ENCODE results near the gene MIER1.
"Not testable (repeated sequence)": the region's sequence is repeated elsewhere in the genome, so short reads cannot be mapped to it uniquely, and the experiment has no call there.

Gene MIER1

GRCh38 chr1:66937529-66938234 lies 12.9 kb downstream of the MIER1 start:
- no peak for DNase-seq (ENCODE audit: low read depth in 1 of 2, low spot score in 1 of 2)

GRCh38 chr1:66938613-66939012 lies 13.8 kb downstream of the MIER1 start:
- DNase-seq (ENCODE audit: low read depth in 1 of 2, low spot score in 1 of 2) = no peak

GRCh38 chr1:66940981-66941380 lies 16.2 kb downstream of the MIER1 start:
- no peak for DNase-seq (ENCODE audit: low read depth in 1 of 2, low spot score in 1 of 2)

GRCh38 chr1:66943361-66943969 lies 18.7 kb downstream of the MIER1 start:
- DNase-seq (ENCODE audit: low read depth in 1 of 2, low spot score in 1 of 2) = no peak

- no peak for DNase-seq (ENCODE audit: low read depth in 1 of 2, low spot score in 1 of 2)
Measured at GRCh38 chr1:66944330-66945274, 19.8 kb downstream of the MIER1 start.

GRCh38 chr1:66945316-66945715 lies 20.5 kb downstream of the MIER1 start:
- no peak for DNase-seq (ENCODE audit: low read depth in 1 of 2, low spot score in 1 of 2)

GRCh38 chr1:66947267-66947666 lies 22.5 kb downstream of the MIER1 start:
- no peak for DNase-seq (ENCODE audit: low read depth in 1 of 2, low spot score in 1 of 2)

- DNase-seq (ENCODE audit: low read depth in 1 of 2, low spot score in 1 of 2) = no peak
Measured at GRCh38 chr1:66951513-66951912, 26.7 kb downstream of the MIER1 start.

- DNase-seq (ENCODE audit: low read depth in 1 of 2, low spot score in 1 of 2) = no peak
Measured at GRCh38 chr1:66954208-66954607, 29.4 kb downstream of the MIER1 start.

- DNase-seq (ENCODE audit: low read depth in 1 of 2, low spot score in 1 of 2) = no peak
Measured at GRCh38 chr1:66957938-66958337, 33.1 kb downstream of the MIER1 start.

GRCh38 chr1:66966188-66966873 lies 41.5 kb downstream of the MIER1 start:
- DNase-seq (ENCODE audit: low read depth in 1 of 2, low spot score in 1 of 2) = not testable (repeated sequence)

- DNase-seq (ENCODE audit: low read depth in 1 of 2, low spot score in 1 of 2) = no peak
Measured at GRCh38 chr1:66968574-66968973, 43.8 kb downstream of the MIER1 start.

- no peak for DNase-seq (ENCODE audit: low read depth in 1 of 2, low spot score in 1 of 2)
Measured at GRCh38 chr1:66978201-66978600, 53.4 kb downstream of the MIER1 start.

GRCh38 chr1:66979621-66980020 lies 54.8 kb downstream of the MIER1 start:
- DNase-seq (ENCODE audit: low read depth in 1 of 2, low spot score in 1 of 2) = not testable (repeated sequence)

GRCh38 chr1:66980745-66981367 lies 56.1 kb downstream of the MIER1 start:
- no peak for DNase-seq (ENCODE audit: low read depth in 1 of 2, low spot score in 1 of 2)

- DNase-seq (ENCODE audit: low read depth in 1 of 2, low spot score in 1 of 2) = no peak
Measured at GRCh38 chr1:66981679-66982078, 56.9 kb downstream of the MIER1 start.

- no peak for DNase-seq (ENCODE audit: low read depth in 1 of 2, low spot score in 1 of 2)
Measured at GRCh38 chr1:66982561-66983260, 57.9 kb downstream of the MIER1 start.

GRCh38 chr1:66984491-66984890 lies 59.7 kb downstream of the MIER1 start:
- DNase-seq (ENCODE audit: low read depth in 1 of 2, low spot score in 1 of 2) = no peak

GRCh38 chr1:66985835-66986234 lies 61.0 kb downstream of the MIER1 start:
- no peak for DNase-seq (ENCODE audit: low read depth in 1 of 2, low spot score in 1 of 2)

- no peak for DNase-seq (ENCODE audit: low read depth in 1 of 2, low spot score in 1 of 2)
Measured at GRCh38 chr1:66993076-66993475, 68.3 kb downstream of the MIER1 start.
